Stimulated activated CD8-positive, alpha-beta memory T cell treated with anti-CD3 and anti-CD28 coated beads, Interleukin-12 subunit alpha, Interleukin-12 subunit beta, amount 100 ng/mL, for 4 hours (primary cell): ENCODE measurements around the gene KLHL33.
"Not testable (repeated sequence)": the region's sequence is repeated elsewhere in the genome, so short reads cannot be mapped to it uniquely, and the experiment has no call there.

Experiments used
- DNase-seq: peaks from one replicate; pipeline ENCODE4 v3.0.0-alpha.2; 2020; ENCODE audit warnings: low read depth

KLHL33 gene

GRCh38 chr14:20454516-20455354, 18.8 kb upstream of the KLHL33 start, which contains the start of the genes APEX1 and OSGEP:
TSS of gene APEX1 (plus strand) at chr14:20455226. CDS start at chr14:20455646, 420 bp downstream.
TSS of gene OSGEP (minus strand) at chr14:20454812. CDS start at chr14:20454683, 129 bp downstream.
- DNase-seq, result peak; percentile 95

- DNase-seq, result not testable (repeated sequence)
These were observed 16.9 kb upstream of the KLHL33 start for GRCh38 chr14:20452831-20453230.

GRCh38 chr14:20446889-20447288, 10.9 kb upstream of the KLHL33 start:
- no peak for DNase-seq

- not testable (repeated sequence) for DNase-seq
These were observed 7.7 kb upstream of the KLHL33 start for GRCh38 chr14:20443650-20444049.

- DNase-seq, result no peak
These were observed 5.5 kb upstream of the KLHL33 start for GRCh38 chr14:20441461-20441860.

GRCh38 chr14:20440882-20441281, 4.9 kb upstream of the KLHL33 start:
- no peak for DNase-seq

GRCh38 chr14:20440465-20440864, 4.5 kb upstream of the KLHL33 start:
- no peak for DNase-seq

- no peak for DNase-seq
These were observed 2.7 kb upstream of the KLHL33 start for GRCh38 chr14:20438664-20439063.

GRCh38 chr14:20436363-20436755, 393 bp upstream of the KLHL33 start:
- DNase-seq, result no peak

- no peak for DNase-seq
These were observed 1.0 kb downstream of the KLHL33 start for GRCh38 chr14:20434701-20435581.

GRCh38 chr14:20429801-20430669, 5.9 kb downstream of the KLHL33 start:
- DNase-seq, result no peak

- DNase-seq, result no peak
These were observed 7.2 kb downstream of the KLHL33 start for GRCh38 chr14:20428802-20429201.

- DNase-seq, result no peak
These were observed 8.0 kb downstream of the KLHL33 start for GRCh38 chr14:20428010-20428365.

- no peak for DNase-seq
These were observed 8.5 kb downstream of the KLHL33 start for GRCh38 chr14:20427231-20428009.

- no peak for DNase-seq
These were observed 11.1 kb downstream of the KLHL33 start for GRCh38 chr14:20424851-20425250.

- DNase-seq, result no peak
These were observed 13.1 kb downstream of the KLHL33 start for GRCh38 chr14:20422886-20423285.

- no peak for DNase-seq
These were observed 14.7 kb downstream of the KLHL33 start for GRCh38 chr14:20421267-20421666.

GRCh38 chr14:20419419-20419818, 16.5 kb downstream of the KLHL33 start:
- DNase-seq, result no peak

GRCh38 chr14:20418501-20418909, 17.5 kb downstream of the KLHL33 start:
- no peak for DNase-seq

GRCh38 chr14:20417250-20418186, 18.4 kb downstream of the KLHL33 start:
- no peak for DNase-seq
